Mucosa of rectum (tissue), 2 donors: ENCODE data around the gene IL22RA2.
"Not testable (repeated sequence)": the region's sequence is repeated elsewhere in the genome, so short reads cannot be mapped to it uniquely, and the experiment has no call there.

Experiments used
- H3K27ac ChIP-seq, 2 donors: one replicate each; pipeline ENCODE4 v1.7.0; 2013; ENCODE audit warnings: inconsistent platforms in 2 of 2, low read depth in 2 of 2, low read length in 2 of 2
- H3K27me3 ChIP-seq, 2 donors: one replicate each; pipeline ENCODE4 v1.7.0; 2013; ENCODE audit warnings: low read length in 2 of 2; ENCODE audit not compliant: control insufficient read depth in 2 of 2, insufficient read depth in 2 of 2
- H3K36me3 ChIP-seq, 2 donors: one replicate each; pipeline ENCODE4 v1.7.0; 2013; ENCODE audit warnings: low read length in 2 of 2; ENCODE audit not compliant: control insufficient read depth in 2 of 2, insufficient read depth in 2 of 2
- H3K4me1 ChIP-seq, 2 donors: one replicate each; pipeline ENCODE4 v1.7.0; 2013; ENCODE audit warnings: low read length in 2 of 2, mild to moderate bottlenecking in 1 of 2; ENCODE audit not compliant: control insufficient read depth in 2 of 2, insufficient read depth in 2 of 2
- H3K4me3 ChIP-seq, 2 donors: one replicate each; pipeline ENCODE4 v1.7.0; 2013; ENCODE audit warnings: low read length in 2 of 2
- H3K9ac ChIP-seq, 2 donors: one replicate each; pipeline ENCODE4 v1.7.0; 2013; ENCODE audit warnings: low read length in 2 of 2, low read depth in 1 of 2, mild to moderate bottlenecking in 1 of 2
- H3K9me3 ChIP-seq, 2 donors: one replicate each; pipeline ENCODE4 v1.7.0; 2013; ENCODE audit warnings: low read length in 2 of 2; ENCODE audit not compliant: control insufficient read depth in 2 of 2
- donor health status: healthy.
- donor health status: Normal muscosa, but diverticular disease.

IL22RA2 gene

GRCh38 chr6:137173501-137173900 lies at the start of gene IL22RA2:
IL22RA2 (minus strand) TSS chr6:137173644; CDS start chr6:137161749, 11,895 bp downstream.
- no peaks in the 10 kb centered on the region for H3K9me3 ChIP-seq
- H3K4me3 ChIP-seq, result no peak within 1 kb of the TSS
- H3K36me3 ChIP-seq, result no peaks in the 10 kb centered on the region
- no peak within 1 kb of the TSS for H3K9ac ChIP-seq
- no peaks in the 10 kb centered on the region for H3K4me1 ChIP-seq
- no peak within 1 kb of the TSS for H3K27ac ChIP-seq
- no peaks in the 10 kb centered on the region for H3K27me3 ChIP-seq

GRCh38 chr6:137222381-137222780 lies 48.9 kb upstream of the IL22RA2 start:
- Histone ChIP-seq H3K4me1 (peaks cover 10 to 29% of the 10 kb centered on the region in 2 donors), H3K27ac (peak overlapping the region; percentile 60 to 64), H3K27me3 (no peaks in the 10 kb centered on the region), H3K9me3 (no peaks in the 10 kb centered on the region), H3K4me3 (no peak overlapping the region), H3K9ac (no peak overlapping the region), H3K36me3 (no peaks in the 10 kb centered on the region)

- no peaks in the 10 kb centered on the region for H3K9me3 ChIP-seq
- H3K27ac ChIP-seq, result peak overlapping the region; percentile 98
- H3K4me1 ChIP-seq, result peaks cover 18 to 36% of the 10 kb centered on the region in 2 donors
- no peaks in the 10 kb centered on the region for H3K36me3 ChIP-seq
- no peaks in the 10 kb centered on the region for H3K27me3 ChIP-seq
- H3K9ac ChIP-seq, result peak overlapping the region; percentile 38 to 94
- H3K4me3 ChIP-seq, result peak overlapping the region; percentile 93 to 99
These were observed 46.3 kb upstream of the IL22RA2 start for GRCh38 chr6:137219664-137220252.

- H3K36me3 ChIP-seq, result no peaks in the 10 kb centered on the region
- peak within 1 kb of the TSS; percentile 98 for H3K27ac ChIP-seq
- H3K4me3 ChIP-seq, result peak within 1 kb of the TSS; percentile 93 to 99
- H3K27me3 ChIP-seq, result no peaks in the 10 kb centered on the region
- H3K9me3 ChIP-seq, result no peaks in the 10 kb centered on the region
- H3K4me1 ChIP-seq, result peaks cover 14 to 34% of the 10 kb centered on the region in 2 donors
- peak within 1 kb of the TSS; percentile 94 to 99 for H3K9ac ChIP-seq
These were observed 45.6 kb upstream of the IL22RA2 start, which contains the start of gene IFNGR1 for GRCh38 chr6:137218917-137219663. IFNGR1 (minus strand) TSS chr6:137219385; CDS start chr6:137219327, 58 bp downstream.

- peak overlapping the region; percentile 94 to 99 for H3K9ac ChIP-seq
- H3K36me3 ChIP-seq, result peaks cover 0 to 5% of the 10 kb centered on the region in 2 donors
- no peaks in the 10 kb centered on the region for H3K27me3 ChIP-seq
- peak overlapping the region; percentile 93 to 99 for H3K4me3 ChIP-seq
- H3K27ac ChIP-seq, result peak overlapping the region; percentile 98
- peaks cover 14 to 33% of the 10 kb centered on the region in 2 donors for H3K4me1 ChIP-seq
- H3K9me3 ChIP-seq, result no peaks in the 10 kb centered on the region
These were observed 45.1 kb upstream of the IL22RA2 start for GRCh38 chr6:137218473-137218916.

- H3K4me1 ChIP-seq, result peaks cover 16 to 30% of the 10 kb centered on the region in 2 donors
- H3K27me3 ChIP-seq, result no peaks in the 10 kb centered on the region
- peak overlapping the region; percentile 94 to 99 for H3K9ac ChIP-seq
- H3K27ac ChIP-seq, result peak overlapping the region; percentile 98
- peaks cover 0 to 6% of the 10 kb centered on the region in 2 donors for H3K36me3 ChIP-seq
- H3K4me3 ChIP-seq, result peak overlapping the region; percentile 93 to 99
- no peaks in the 10 kb centered on the region for H3K9me3 ChIP-seq
These were observed 44.5 kb upstream of the IL22RA2 start for GRCh38 chr6:137217801-137218472.

- Histone ChIP-seq H3K9me3 (no peaks in the 10 kb centered on the region), H3K4me1 (peaks cover 16 to 27% of the 10 kb centered on the region in 2 donors), H3K4me3 (peak overlapping the region; percentile 93 to 99), H3K27me3 (no peaks in the 10 kb centered on the region), H3K9ac (peak overlapping the region; percentile 94 to 99), H3K36me3 (peaks cover 0 to 6% of the 10 kb centered on the region in 2 donors), H3K27ac (peak overlapping the region; percentile 98)
These were observed 43.6 kb upstream of the IL22RA2 start for GRCh38 chr6:137216875-137217553.

- Histone ChIP-seq H3K27me3 (no peaks in the 10 kb centered on the region), H3K36me3 (peaks cover 0 to 6% of the 10 kb centered on the region in 2 donors), H3K4me1 (peaks cover 16 to 27% of the 10 kb centered on the region in 2 donors), H3K4me3 (peak overlapping the region in 1 of 2 donors; percentile 99), H3K27ac (peak overlapping the region in 1 of 2 donors; percentile 98), H3K9ac (no peak overlapping the region), H3K9me3 (no peaks in the 10 kb centered on the region)
These were observed 42.7 kb upstream of the IL22RA2 start for GRCh38 chr6:137216106-137216505.

GRCh38 chr6:137215630-137216029 lies 42.2 kb upstream of the IL22RA2 start:
- not testable (repeated sequence) for H3K36me3 ChIP-seq, H3K27me3 ChIP-seq, H3K9ac ChIP-seq, H3K9me3 ChIP-seq, H3K27ac ChIP-seq
- Histone ChIP-seq H3K4me3 (peak overlapping the region in 1 of 2 donors; percentile 0), H3K4me1 (peaks cover 16 to 27% of the 10 kb centered on the region in 2 donors)
